ENCODE results near the gene PACSIN3. TPM values are rescaled to one million over a fixed set of nuclear protein-coding genes. Genes with fewer than 3 reads are reported as not detected.
A peak's percentile ranks its signal among the peaks of the same experiment; 100 is the strongest.

Gene PACSIN3
- total RNA-seq: 10 to 100 TPM in 4 of 8 experiments, 1 to 10 TPM in 4; 1.2 to 89.4 (median 9.9) TPM

DNA sequence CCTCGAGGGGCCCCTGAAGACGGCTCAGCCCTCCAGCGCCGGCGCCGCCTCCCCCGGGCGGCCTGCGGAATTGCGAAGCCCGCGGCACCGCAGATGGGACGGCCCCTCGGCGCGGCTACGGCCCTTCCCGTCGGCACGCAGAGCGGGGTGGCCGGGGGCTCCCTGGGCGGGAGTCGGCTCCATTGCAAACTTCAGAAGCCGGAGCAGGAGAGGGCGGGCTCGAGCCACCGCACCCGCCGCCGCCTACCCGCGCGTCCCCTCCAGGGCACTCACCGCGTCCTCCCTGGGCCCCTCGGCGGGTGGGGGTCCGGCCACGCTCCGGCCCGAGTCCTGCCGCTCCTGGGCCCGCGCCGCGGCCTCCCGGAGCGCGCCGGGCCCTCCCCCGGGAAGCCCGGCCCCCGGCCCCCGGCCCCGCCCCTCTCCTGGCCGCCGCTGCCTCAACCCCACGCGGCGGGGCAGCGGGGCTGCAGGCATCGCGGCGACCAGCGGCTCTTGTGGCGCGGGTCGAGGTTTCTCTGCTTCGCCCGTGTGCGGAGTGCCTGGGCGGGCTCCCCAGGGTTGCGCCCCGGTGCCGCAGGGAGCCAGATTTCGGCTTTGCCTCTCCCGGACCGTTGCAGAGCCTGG, at the start of gene PACSIN3:
Gene PACSIN3 (minus strand): TSS at position 359 of the 624 bp plus-strand sequence. CDS start 3,707 bp downstream, outside the sequence.
- WGBS, 10 experiments: no CpG with 5 or more reads among the region's 80 CpGs
- ATAC-seq (replicated peaks in 6 of 8): peak; percentile 13 to 74 (median 62)
- peak within 1 kb of the TSS; percentile 28 to 38 (median 34) for H3K4me3 ChIP-seq
- in situ Hi-C loops (cut with MboI; ENCODE audit: low pct_unique_long_range_greater_than_20kb in 2 of 9, low sequenced_read_pairs in 9 of 9, unreplicated experiment in 9 of 9): no loop called here
- H3K27ac ChIP-seq: no peak within 1 kb of the TSS
- H3K4me1 ChIP-seq (replicated peaks in 1 of 2): peaks cover 11 to 30% of the 10 kb centered on the region in 2 donors

DNA sequence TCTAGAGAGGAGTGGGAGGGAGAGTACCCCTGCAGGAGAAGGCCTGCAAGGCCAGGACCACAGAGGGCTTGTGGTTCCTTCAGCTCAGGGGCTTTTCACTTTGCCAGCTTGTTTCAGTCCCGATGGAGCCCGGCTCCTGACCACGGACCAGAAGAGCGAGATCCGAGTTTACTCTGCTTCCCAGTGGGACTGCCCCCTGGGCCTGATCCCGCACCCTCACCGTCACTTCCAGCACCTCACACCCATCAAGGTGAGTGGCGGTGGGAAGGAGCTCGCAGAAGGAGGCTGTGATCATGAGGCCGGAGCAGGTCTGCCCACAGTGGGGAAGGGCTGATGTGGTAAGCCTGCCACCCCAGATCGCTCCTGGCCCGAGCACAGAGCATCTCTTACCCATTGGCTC, 48.9 kb upstream of the PACSIN3 start:
- ATAC-seq (replicated peaks in 6 of 8): no peak
- WGBS, 10 experiments: 62 to 95% (median 84%) methylated on average over 2 to 6 of the region's 12 CpGs; no CpG with 5 or more reads in 4 of the 10 experiments
- H3K4me3 ChIP-seq: no peak overlapping the region
- in situ Hi-C loops (cut with MboI; ENCODE audit: low pct_unique_long_range_greater_than_20kb in 2 of 9, low sequenced_read_pairs in 9 of 9, unreplicated experiment in 9 of 9): no loop called here
- no peak overlapping the region for H3K27ac ChIP-seq
- H3K4me1 ChIP-seq (replicated peaks in 1 of 2): no peaks in the 10 kb centered on the region

DNA sequence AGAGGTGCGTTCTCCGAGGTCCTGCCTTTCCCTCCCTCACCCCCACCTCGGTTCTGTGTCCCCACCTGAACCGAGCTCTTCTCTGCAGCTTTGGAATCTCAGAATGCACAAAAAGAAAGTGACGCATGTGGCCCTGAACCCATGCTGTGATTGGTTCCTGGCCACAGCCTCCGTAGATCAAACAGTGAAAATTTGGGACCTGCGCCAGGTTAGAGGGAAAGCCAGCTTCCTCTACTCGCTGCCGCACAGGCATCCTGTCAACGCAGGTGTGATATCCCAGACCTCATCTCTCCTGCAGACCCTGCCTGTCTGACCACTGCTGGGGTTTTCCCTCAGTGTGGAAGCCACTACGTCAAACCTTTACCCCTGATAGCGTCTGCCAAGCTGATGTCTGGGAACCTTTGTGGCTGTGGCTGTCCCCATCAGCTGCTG, 48.5 kb upstream of the PACSIN3 start:
- no peaks in the 10 kb centered on the region for H3K4me1 ChIP-seq (replicated peaks in 1 of 2)
- no peak for ATAC-seq (replicated peaks in 6 of 8)
- 80 to 90% (median 80%) methylated on average over 1 to 4 of the region's 12 CpGs; no CpG with 5 or more reads in 6 of the 10 experiments for WGBS, 10 experiments
- H3K4me3 ChIP-seq: no peak overlapping the region
- H3K27ac ChIP-seq: no peak overlapping the region
- in situ Hi-C loops (cut with MboI; ENCODE audit: low pct_unique_long_range_greater_than_20kb in 2 of 9, low sequenced_read_pairs in 9 of 9, unreplicated experiment in 9 of 9): no loop called here

DNA sequence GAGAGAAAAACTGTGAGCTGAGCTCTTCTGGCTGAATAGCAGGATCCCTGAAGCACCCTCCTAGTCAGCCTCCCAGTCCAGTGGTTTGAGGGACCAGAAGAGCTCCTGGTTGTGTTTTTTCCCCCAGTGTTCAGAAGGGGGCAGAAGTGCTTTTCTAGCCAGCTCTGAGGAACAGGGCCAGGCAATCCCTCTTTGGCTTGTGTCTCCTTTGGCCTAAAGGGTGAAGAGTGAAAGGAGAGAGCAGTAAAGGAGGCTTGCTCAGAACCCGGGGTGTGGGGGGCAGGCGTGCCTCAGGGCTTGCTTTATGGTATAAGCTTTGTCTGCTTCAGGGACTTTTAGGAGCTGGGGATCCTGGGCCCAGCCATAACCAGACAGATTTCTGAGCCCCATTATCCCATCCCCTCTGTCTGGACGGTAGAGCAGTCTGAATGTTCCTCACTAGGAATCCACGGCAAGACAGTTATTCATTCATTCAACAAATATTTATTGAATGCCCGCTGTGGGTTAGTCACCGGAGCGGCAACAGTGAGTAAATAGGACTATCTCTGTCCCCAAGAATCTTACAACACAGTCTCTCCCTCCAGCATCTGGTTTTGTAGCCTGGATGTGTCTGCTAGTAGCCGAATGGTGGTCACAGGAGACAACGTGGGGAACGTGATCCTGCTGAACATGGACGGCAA, 47.9 kb upstream of the PACSIN3 start:
- no peak overlapping the region for H3K27ac ChIP-seq
- 17 to 90% (median 37%) methylated on average over 1 to 7 of the region's 11 CpGs; no CpG with 5 or more reads in 4 of the 10 experiments for WGBS, 10 experiments
- peak in 4 of 8 experiments; percentile 9 to 52 (median 25) for ATAC-seq (replicated peaks in 6 of 8)
- H3K4me3 ChIP-seq: no peak overlapping the region
- in situ Hi-C loops (cut with MboI; ENCODE audit: low pct_unique_long_range_greater_than_20kb in 2 of 9, low sequenced_read_pairs in 9 of 9, unreplicated experiment in 9 of 9): no loop called here
- no peaks in the 10 kb centered on the region for H3K4me1 ChIP-seq (replicated peaks in 1 of 2)

DNA sequence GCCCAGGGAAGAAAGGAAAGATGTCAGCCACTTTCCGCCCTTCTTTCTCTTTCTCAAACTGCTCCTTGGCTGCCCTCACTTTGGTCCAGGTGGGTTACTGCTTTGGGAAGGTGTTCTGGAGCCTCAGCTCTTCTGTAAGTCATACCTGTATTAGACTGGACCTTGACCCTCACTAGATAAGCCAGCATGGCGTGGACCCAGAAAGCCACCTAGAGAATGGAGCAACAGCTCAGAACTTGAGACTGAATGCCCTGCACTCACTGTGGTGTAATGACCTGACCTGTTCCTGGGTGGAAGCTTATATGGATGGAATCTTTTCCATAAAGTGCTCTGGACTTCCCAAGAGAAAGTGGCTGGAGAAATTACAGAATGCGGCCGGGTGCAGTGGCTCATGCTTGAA, 46.8 kb upstream of the PACSIN3 start:
- in situ Hi-C loops (cut with MboI; ENCODE audit: low pct_unique_long_range_greater_than_20kb in 2 of 9, low sequenced_read_pairs in 9 of 9, unreplicated experiment in 9 of 9): no loop called here
- no peak overlapping the region for H3K4me3 ChIP-seq
- 80 to 100% (median 100%) methylated on average over 2 to 4 of the region's 4 CpGs; no CpG with 5 or more reads in 4 of the 10 experiments for WGBS, 10 experiments
- no peaks in the 10 kb centered on the region for H3K4me1 ChIP-seq (replicated peaks in 1 of 2)
- ATAC-seq (replicated peaks in 6 of 8): no peak
- H3K27ac ChIP-seq: no peak overlapping the region

DNA sequence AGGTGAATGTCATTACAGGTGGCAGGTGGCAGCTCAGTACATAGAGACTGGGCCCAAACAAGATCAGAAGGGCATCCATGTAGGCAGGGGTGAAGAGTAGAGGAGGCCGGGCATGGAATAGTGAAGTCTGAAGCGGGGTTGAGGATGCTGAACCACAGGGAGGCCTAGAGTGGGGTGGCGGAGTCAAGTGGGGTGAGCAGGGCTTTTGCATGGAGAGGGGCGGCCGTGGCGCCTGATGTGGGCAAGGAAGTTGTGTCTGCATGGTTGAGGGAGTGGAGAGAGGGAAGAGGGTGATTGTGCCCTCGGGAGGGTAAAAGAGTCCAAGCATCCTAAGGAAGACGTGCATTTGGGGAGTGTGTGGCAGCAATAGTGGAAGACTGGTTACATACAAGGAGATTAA, 42.9 kb upstream of the PACSIN3 start:
- Histone ChIP-seq H3K27ac (no peak overlapping the region), H3K4me3 (no peak overlapping the region), H3K4me1 (replicated peaks in 1 of 2) (no peaks in the 10 kb centered on the region)
- in situ Hi-C loops (cut with MboI; ENCODE audit: low pct_unique_long_range_greater_than_20kb in 2 of 9, low sequenced_read_pairs in 9 of 9, unreplicated experiment in 9 of 9): no loop called here
- no peak for ATAC-seq (replicated peaks in 6 of 8)
- WGBS, 10 experiments: 86 to 100% (median 96%) methylated on average over 1 to 7 of the region's 8 CpGs; no CpG with 5 or more reads in 5 of the 10 experiments

DNA sequence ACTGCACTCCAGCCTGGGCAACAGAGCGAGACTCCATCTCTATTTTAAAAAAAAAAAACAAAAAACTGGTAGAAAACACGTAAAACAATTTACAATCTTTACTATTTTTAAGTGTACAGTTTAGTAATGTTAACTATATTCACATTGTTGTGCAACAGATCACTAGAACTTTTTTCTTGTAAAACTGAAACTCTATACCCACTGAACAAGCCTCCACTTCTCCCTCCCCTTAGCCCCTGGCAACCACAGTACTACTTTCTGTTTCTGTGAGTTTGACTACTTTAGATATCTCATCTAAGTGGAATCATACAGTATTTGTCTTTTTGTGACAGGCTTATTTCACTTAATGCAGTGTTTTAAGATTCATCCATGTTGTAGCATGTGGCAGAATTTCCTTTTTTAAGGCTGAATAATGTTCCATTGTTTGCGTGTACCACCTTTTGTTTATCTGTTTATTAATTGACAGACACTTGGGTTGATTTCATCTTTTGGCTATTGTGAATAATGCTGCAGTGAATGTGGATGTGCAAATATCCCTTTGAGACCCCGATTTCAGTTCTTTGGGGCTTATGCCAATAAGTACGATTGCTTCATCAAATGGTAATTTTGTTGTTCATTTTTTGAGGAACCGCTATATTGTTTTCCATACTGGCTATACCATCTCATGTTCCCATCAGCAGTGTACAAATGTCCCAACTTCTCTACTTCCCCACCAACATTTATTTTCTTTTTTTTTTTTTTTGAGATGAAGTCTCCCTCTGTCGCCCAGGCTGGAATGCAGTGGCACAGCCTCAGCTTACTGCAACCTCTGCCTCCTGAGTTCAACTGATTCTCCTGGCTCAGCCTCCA, 39.5 kb upstream of the PACSIN3 start:
- no peaks in the 10 kb centered on the region for H3K4me1 ChIP-seq (replicated peaks in 1 of 2)
- no peak overlapping the region for H3K4me3 ChIP-seq
- peak in 1 of 8 experiments; percentile 8 for ATAC-seq (replicated peaks in 6 of 8)
- H3K27ac ChIP-seq: no peak overlapping the region
- 73 to 100% (median 97%) methylated on average over 3 to 7 of the region's 7 CpGs; no CpG with 5 or more reads in 1 of the 10 experiments for WGBS, 10 experiments
- in situ Hi-C loops (cut with MboI; ENCODE audit: low pct_unique_long_range_greater_than_20kb in 2 of 9, low sequenced_read_pairs in 9 of 9, unreplicated experiment in 9 of 9): no loop called here

DNA sequence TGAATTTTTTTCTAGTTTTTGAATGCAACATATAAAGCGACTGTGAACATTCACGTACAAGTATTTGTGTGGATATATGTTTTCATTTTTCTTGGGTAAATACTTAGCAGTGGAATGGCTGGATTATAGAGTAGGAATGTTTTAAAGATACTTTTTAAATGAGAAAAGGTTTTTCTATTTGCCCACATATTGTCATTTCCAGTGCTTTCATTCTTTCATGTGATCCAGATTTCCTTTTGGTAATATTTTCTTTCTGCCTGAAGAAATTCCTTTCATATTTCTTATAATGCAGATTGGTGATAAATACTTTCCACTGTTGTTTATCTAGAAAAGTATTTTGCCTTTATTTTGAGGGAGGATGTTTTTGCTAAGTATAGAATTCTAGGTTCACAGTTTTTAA, 36.5 kb upstream of the PACSIN3 start:
- Histone ChIP-seq H3K4me1 (replicated peaks in 1 of 2) (peaks cover 0 to 4% of the 10 kb centered on the region in 2 donors), H3K4me3 (no peak overlapping the region), H3K27ac (no peak overlapping the region)
- ATAC-seq (replicated peaks in 6 of 8): no peak
- in situ Hi-C loops (cut with MboI; ENCODE audit: low pct_unique_long_range_greater_than_20kb in 2 of 9, low sequenced_read_pairs in 9 of 9, unreplicated experiment in 9 of 9): no loop called here
- WGBS, 10 experiments: 88 to 100% (median 100%) methylated on average over 1 to 2 of the region's 2 CpGs; no CpG with 5 or more reads in 1 of the 10 experiments

DNA sequence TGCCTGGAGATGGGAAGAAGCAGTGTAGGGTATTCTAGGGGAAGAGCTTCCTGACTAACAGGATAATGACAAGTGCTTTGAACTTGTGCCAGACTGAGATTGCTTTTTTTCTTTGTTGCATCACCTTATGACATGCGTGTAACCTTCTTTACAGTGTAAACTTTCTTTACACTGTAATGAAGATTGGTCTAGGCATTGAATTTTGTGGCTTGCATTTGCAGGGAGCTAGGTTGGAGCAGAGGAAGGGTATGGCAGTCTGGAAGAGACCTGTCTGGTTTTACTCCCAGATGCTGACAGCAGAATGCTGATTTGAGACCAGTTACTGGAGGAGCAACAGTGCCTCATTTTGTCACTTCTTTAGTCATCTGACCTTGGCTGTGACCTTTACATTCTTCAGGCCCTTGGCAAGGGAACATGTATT, 34.2 kb upstream of the PACSIN3 start:
- Histone ChIP-seq H3K27ac (no peak overlapping the region), H3K4me3 (no peak overlapping the region), H3K4me1 (replicated peaks in 1 of 2) (peaks cover 13 to 17% of the 10 kb centered on the region in 2 donors)
- 50 to 100% (median 83%) methylated on average over 1 of the region's 1 CpG; no CpG with 5 or more reads in 6 of the 10 experiments for WGBS, 10 experiments
- peak in 4 of 8 experiments; percentile 16 to 71 (median 49) for ATAC-seq (replicated peaks in 6 of 8)
- in situ Hi-C loops (cut with MboI; ENCODE audit: low pct_unique_long_range_greater_than_20kb in 2 of 9, low sequenced_read_pairs in 9 of 9, unreplicated experiment in 9 of 9): no loop called here

DNA sequence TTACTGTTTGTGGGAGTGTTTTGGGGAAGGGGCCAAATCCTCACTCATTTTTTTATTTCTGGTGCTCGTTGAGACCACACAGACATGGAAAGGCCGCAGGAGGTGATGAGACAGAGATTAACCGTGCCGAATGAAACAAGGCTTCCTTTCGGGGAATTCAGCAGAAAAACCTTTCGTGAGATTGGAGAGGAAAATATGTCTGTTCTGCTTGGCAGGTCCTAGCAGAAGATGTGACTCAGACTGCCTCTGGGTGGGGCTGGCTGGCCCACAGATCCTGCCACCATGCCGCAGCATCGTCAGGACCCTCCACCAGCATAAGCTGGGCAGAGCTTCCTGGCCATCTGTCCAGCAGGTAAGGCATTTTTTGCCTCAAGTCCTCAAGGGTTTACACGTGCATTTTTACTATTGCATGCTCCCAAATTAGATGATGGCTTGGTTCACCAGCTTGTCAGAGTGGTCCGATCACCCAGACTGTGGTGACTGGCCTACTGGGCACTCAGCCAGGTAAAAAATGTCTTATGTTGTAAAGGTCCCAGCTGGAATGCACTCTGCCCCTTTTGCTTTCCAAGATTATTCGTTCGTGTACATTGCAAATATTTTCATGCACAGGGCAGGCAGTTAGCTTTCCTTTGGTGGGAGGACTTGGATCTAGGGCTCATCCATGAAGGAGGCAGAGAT, 30.0 kb upstream of the PACSIN3 start:
- peak in 7 of 8 experiments; percentile 8 to 58 (median 28) for ATAC-seq (replicated peaks in 6 of 8)
- Histone ChIP-seq H3K4me1 (replicated peaks in 1 of 2) (peaks cover 18 to 21% of the 10 kb centered on the region in 2 donors), H3K27ac (no peak overlapping the region), H3K4me3 (peak overlapping the region; percentile 22 to 46 (median 39))
- in situ Hi-C loops (cut with MboI; ENCODE audit: low pct_unique_long_range_greater_than_20kb in 2 of 9, low sequenced_read_pairs in 9 of 9, unreplicated experiment in 9 of 9): no loop called here
- WGBS, 10 experiments: 0 to 100% (median 18%) methylated on average over 1 to 12 of the region's 12 CpGs

DNA sequence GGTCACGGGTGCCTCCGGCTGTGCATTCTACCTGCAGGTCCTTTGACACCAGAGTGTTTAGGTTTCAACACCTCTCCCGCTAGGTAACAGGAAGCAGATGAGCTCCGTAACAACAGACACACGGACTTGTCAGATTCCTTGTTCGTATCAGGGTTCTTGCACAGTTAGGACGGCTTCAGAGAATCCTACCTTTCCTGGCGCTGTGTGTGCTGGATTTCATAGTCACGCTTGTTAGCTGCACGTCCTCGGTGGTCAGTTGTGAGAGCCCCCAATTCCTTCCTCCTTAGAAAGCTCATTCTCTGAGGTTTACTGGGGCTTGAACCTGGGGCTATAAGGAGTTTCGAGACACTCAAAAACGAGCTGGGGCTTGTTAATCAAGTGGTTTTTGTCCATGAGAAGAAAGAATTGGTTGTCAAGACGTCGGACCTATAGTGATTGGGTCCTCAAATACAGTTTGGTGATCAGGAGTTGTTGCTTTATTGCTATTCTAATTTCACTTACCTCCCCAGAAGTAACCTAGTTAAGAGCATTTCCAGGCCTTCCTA, 29.2 kb upstream of the PACSIN3 start:
- in situ Hi-C loops (cut with MboI; ENCODE audit: low pct_unique_long_range_greater_than_20kb in 2 of 9, low sequenced_read_pairs in 9 of 9, unreplicated experiment in 9 of 9): no loop called here
- peak in 2 of 8 experiments; percentile 3 for ATAC-seq (replicated peaks in 6 of 8)
- WGBS, 10 experiments: 0 to 37% (median 6%) methylated on average over 2 to 13 of the region's 15 CpGs; no CpG with 5 or more reads in 1 of the 10 experiments
- Histone ChIP-seq H3K4me1 (replicated peaks in 1 of 2) (peaks cover 18 to 21% of the 10 kb centered on the region in 2 donors), H3K4me3 (peak overlapping the region; percentile 22 to 46 (median 39)), H3K27ac (peak overlapping the region in 1 of 2 donors; percentile 77)

DNA sequence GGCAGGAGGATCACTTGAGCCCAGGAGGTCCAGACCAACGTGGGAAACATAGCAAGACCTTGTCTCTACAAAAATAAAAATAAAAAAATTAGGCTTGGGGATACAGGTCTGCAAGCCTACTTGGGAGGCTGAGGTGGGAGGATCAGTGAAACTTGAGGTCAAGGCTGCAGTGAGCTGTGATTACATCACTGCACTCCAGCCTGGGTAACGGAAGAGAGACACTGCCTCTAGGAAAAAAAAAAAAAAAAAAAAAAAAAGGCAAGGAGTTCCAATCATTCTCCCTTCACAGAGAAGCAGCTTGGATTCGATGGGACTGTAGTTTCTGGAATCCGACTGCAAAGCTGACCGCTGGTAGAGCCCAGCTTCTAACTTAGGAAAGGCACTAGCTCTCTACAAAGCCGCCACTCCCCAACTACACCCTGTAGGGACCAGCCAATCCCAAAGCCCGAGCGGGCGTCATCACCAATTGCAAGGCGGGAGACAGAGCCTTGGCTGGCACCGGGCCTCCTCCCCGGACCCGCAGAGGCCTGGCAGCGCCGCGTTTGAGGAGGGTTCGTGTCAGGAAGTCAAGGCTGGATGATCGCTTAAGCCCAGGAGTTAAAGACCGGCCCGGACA, 27.8 kb upstream of the PACSIN3 start:
- H3K27ac ChIP-seq: peak overlapping the region in 1 of 2 donors; percentile 10
- H3K4me1 ChIP-seq (replicated peaks in 1 of 2): peaks cover 17 to 18% of the 10 kb centered on the region in 2 donors
- in situ Hi-C loops (cut with MboI; ENCODE audit: low pct_unique_long_range_greater_than_20kb in 2 of 9, low sequenced_read_pairs in 9 of 9, unreplicated experiment in 9 of 9): no loop called here
- peak; percentile 22 to 85 (median 68) for ATAC-seq (replicated peaks in 6 of 8)
- WGBS, 10 experiments: 7 to 72% (median 40%) methylated on average over 1 to 12 of the region's 20 CpGs
- peak overlapping the region; percentile 22 to 46 (median 39) for H3K4me3 ChIP-seq
